Endothelial cell of umbilical vein (primary cell): ENCODE data around the gene LTB4R.

ENCODE experiments used
- EZH2 ChIP-seq: IDR thresholded peaks from 2 replicates; pipeline ENCODE4 v1.6.1; 2012; ENCODE audit warnings: borderline replicate concordance, low read depth, mild to moderate bottlenecking, moderate library complexity, low read length, inconsistent platforms; ENCODE audit not compliant: severe bottlenecking
- MYC ChIP-seq: IDR thresholded peaks from one replicate; pipeline ENCODE4 v1.6.1; 2011; ENCODE audit warnings: mild to moderate bottlenecking, low read depth, low read length
- POLR2A ChIP-seq: IDR thresholded peaks from 2 replicates; pipeline ENCODE4 v1.6.1; 2012; ENCODE audit warnings: low read depth, mild to moderate bottlenecking, control low read depth, low read length
- POLR2AphosphoS5 ChIP-seq: IDR thresholded peaks from 2 replicates; pipeline ENCODE4 v1.6.1; 2012; ENCODE audit warnings: low read depth, mild to moderate bottlenecking, control low read depth, low read length, moderate library complexity; ENCODE audit not compliant: insufficient read depth
- TF ChIP-seq, protein P1 (sequence below), 2 donors: IDR thresholded peaks; 1 replicate in 1 of 2; 2 replicates in 1 of 2; pipeline ENCODE4 v1.5.1; 2011; ENCODE audit warnings: low read length in 2 of 2, mild to moderate bottlenecking in 2 of 2, moderate library complexity in 2 of 2, control low read depth in 1 of 2, inconsistent platforms in 1 of 2, low read depth in 1 of 2; ENCODE audit not compliant: insufficient read depth in 1 of 2; ENCODE audit errors: extremely low read depth in 1 of 2
- TF ChIP-seq, protein P2 (sequence below): IDR thresholded peaks from 2 replicates; pipeline ENCODE4 v1.6.1; 2011; ENCODE audit not compliant: insufficient read depth, insufficient read length

DNA sequence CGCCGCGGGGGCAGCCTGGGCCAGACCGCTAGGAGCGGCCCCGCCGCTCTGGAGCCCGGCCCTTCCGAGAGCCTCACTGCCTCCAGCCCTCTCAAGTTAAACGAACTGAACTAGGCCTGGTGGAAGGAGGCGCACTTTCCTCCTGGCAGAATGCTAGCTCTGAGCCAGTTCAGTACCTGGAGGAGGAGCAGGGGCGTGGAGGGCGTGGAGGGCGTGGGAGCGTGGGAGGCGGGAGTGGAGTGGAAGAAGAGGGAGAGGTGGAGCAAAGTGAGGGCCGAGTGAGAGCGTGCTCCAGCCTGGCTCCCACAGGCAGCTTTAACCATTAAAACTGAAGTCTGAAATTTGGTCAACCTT is 5.3 kb downstream of the LTB4R start:
- TF ChIP-seq, protein P1, sequence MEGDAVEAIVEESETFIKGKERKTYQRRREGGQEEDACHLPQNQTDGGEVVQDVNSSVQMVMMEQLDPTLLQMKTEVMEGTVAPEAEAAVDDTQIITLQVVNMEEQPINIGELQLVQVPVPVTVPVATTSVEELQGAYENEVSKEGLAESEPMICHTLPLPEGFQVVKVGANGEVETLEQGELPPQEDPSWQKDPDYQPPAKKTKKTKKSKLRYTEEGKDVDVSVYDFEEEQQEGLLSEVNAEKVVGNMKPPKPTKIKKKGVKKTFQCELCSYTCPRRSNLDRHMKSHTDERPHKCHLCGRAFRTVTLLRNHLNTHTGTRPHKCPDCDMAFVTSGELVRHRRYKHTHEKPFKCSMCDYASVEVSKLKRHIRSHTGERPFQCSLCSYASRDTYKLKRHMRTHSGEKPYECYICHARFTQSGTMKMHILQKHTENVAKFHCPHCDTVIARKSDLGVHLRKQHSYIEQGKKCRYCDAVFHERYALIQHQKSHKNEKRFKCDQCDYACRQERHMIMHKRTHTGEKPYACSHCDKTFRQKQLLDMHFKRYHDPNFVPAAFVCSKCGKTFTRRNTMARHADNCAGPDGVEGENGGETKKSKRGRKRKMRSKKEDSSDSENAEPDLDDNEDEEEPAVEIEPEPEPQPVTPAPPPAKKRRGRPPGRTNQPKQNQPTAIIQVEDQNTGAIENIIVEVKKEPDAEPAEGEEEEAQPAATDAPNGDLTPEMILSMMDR (IDR thresholded peaks at IDR 0.05; ENCODE audit: extremely low read depth in 1 of 2, insufficient read depth in 1 of 2, low read depth in 1 of 2, low read length in 2 of 2): no peak
- TF ChIP-seq POLR2AphosphoS5: no peak
- TF ChIP-seq, protein P2, sequence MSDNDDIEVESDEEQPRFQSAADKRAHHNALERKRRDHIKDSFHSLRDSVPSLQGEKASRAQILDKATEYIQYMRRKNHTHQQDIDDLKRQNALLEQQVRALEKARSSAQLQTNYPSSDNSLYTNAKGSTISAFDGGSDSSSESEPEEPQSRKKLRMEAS: no peak
- no peak for TF ChIP-seq POLR2A
- TF ChIP-seq EZH2: no peak
- no peak for TF ChIP-seq MYC
